ENCODE measurements around the gene PLCH1. TPM values are rescaled to one million over a fixed set of nuclear protein-coding genes. Genes with fewer than 3 reads are reported as not detected.

The PLCH1 gene
- total and polyA plus RNA-seq, 2 experiments from 2014 or later, result 2.6 to 5.8 TPM

DNA sequence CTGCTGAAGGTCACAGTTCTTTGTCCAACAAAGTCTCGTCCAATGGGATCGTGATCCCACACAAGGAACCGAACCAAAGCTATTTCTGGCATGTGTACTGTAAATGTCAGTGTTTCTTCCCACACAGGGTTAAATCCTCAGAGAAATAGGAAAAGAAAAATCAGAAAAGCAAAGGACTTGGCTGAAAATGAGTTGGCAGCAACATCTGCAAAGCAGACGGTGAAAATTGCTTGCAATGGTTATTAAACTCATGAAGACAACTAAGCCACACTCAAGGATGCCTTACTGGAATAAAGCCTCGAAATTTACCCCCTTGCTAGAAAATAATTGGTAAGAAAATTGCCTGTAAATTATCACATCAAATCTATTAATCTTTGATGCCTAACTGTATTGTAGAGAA, 256.2 kb downstream of the PLCH1 start:
- Histone ChIP-seq H3K27ac (no peak overlapping the region), H2AFZ (no peak overlapping the region), H3K4me3 (no peak overlapping the region), H3K36me3 (replicated peaks; ENCODE audit: insufficient read depth, low read depth) (no peaks in the 10 kb centered on the region), H3K4me1 (ENCODE audit: insufficient read depth) (no peaks in the 10 kb centered on the region), H3K27me3 (no peaks in the 10 kb centered on the region), H3K9me2 (replicated peaks; ENCODE audit: insufficient read depth) (no peaks in the 10 kb centered on the region), H3K79me2 (no peaks in the 10 kb centered on the region), H3K4me2 (no peak overlapping the region), H3K9me3 (ENCODE audit: low read depth) (no peaks in the 10 kb centered on the region), H4K20me1 (ENCODE audit: insufficient read depth, poor library complexity, severe bottlenecking) (no peaks in the 10 kb centered on the region)
- DNase-seq (ENCODE audit: low spot score), result no peak
- 81% methylated on average over 5 of the region's 5 CpGs for WGBS (ENCODE audit: low lambda C conversion rate, missing lambda C conversion rate)
- TF ChIP-seq, protein P1, sequence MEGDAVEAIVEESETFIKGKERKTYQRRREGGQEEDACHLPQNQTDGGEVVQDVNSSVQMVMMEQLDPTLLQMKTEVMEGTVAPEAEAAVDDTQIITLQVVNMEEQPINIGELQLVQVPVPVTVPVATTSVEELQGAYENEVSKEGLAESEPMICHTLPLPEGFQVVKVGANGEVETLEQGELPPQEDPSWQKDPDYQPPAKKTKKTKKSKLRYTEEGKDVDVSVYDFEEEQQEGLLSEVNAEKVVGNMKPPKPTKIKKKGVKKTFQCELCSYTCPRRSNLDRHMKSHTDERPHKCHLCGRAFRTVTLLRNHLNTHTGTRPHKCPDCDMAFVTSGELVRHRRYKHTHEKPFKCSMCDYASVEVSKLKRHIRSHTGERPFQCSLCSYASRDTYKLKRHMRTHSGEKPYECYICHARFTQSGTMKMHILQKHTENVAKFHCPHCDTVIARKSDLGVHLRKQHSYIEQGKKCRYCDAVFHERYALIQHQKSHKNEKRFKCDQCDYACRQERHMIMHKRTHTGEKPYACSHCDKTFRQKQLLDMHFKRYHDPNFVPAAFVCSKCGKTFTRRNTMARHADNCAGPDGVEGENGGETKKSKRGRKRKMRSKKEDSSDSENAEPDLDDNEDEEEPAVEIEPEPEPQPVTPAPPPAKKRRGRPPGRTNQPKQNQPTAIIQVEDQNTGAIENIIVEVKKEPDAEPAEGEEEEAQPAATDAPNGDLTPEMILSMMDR (IDR thresholded peaks at IDR 0.05; ENCODE audit: poor library complexity), result no peak
- TF ChIP-seq EZH2 (IDR thresholded peaks at IDR 0.05; ENCODE audit: borderline replicate concordance) (no peak), EZH2phosphoT487 (IDR thresholded peaks at IDR 0.05; ENCODE audit: low read depth, severe bottlenecking, unreplicated experiment) (no peak)

DNA sequence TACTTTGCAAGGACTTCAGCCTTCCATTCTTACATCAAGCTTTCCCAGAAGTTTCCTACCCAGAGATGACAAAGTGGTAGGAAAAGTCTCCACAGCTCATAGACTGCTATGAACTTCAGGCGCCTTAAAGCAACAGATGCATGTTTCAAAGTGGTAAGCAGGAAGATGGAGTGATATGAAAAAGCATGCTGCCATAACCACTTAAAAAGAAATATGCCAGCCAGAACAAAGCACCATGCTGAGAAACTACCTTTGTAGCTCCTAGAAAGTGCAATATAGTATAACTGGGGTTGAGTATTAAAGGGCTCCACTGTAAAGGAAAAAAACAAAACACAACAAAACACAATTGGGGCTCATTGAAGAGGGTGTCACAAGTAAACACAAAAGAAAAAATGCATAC, 259.0 kb downstream of the PLCH1 start:
- 89% methylated on average over 1 of the region's 1 CpG for WGBS (ENCODE audit: low lambda C conversion rate, missing lambda C conversion rate)
- H3K79me2 ChIP-seq, result no peaks in the 10 kb centered on the region
- H2AFZ ChIP-seq, result no peak overlapping the region
- H3K4me3 ChIP-seq, result no peak overlapping the region
- no peak for DNase-seq (ENCODE audit: low spot score)
- no peak overlapping the region for H3K4me2 ChIP-seq
- no peaks in the 10 kb centered on the region for H4K20me1 ChIP-seq (ENCODE audit: insufficient read depth, poor library complexity, severe bottlenecking)
- H3K27me3 ChIP-seq, result no peaks in the 10 kb centered on the region
- no peaks in the 10 kb centered on the region for H3K4me1 ChIP-seq (ENCODE audit: insufficient read depth)
- no peaks in the 10 kb centered on the region for H3K9me3 ChIP-seq (ENCODE audit: low read depth)
- no peaks in the 10 kb centered on the region for H3K36me3 ChIP-seq (replicated peaks; ENCODE audit: insufficient read depth, low read depth)
- no peaks in the 10 kb centered on the region for H3K9me2 ChIP-seq (replicated peaks; ENCODE audit: insufficient read depth)
- H3K27ac ChIP-seq, result no peak overlapping the region
- TF ChIP-seq EZH2phosphoT487 (IDR thresholded peaks at IDR 0.05; ENCODE audit: low read depth, severe bottlenecking, unreplicated experiment), result no peak
- TF ChIP-seq EZH2 (IDR thresholded peaks at IDR 0.05; ENCODE audit: borderline replicate concordance), result no peak
- TF ChIP-seq, protein P1 (IDR thresholded peaks at IDR 0.05; ENCODE audit: poor library complexity), result no peak

GRCh38 chr3:155481591-155481990, 263.3 kb downstream of the PLCH1 start:
- 93% methylated on average over 2 of the region's 2 CpGs for WGBS (ENCODE audit: low lambda C conversion rate, missing lambda C conversion rate)
- H3K36me3 ChIP-seq (replicated peaks; ENCODE audit: insufficient read depth, low read depth), result no peaks in the 10 kb centered on the region

More at GRCh38 chr3:155481591-155481990, 263.3 kb downstream of the PLCH1 start:
- no peak for TF ChIP-seq EZH2phosphoT487 (IDR thresholded peaks at IDR 0.05; ENCODE audit: low read depth, severe bottlenecking, unreplicated experiment)
- TF ChIP-seq, protein P1 (IDR thresholded peaks at IDR 0.05; ENCODE audit: poor library complexity), result no peak
- TF ChIP-seq EZH2 (IDR thresholded peaks at IDR 0.05; ENCODE audit: borderline replicate concordance), result no peak
- Histone ChIP-seq H3K27ac (no peak overlapping the region), H3K79me2 (no peaks in the 10 kb centered on the region), H3K4me1 (ENCODE audit: insufficient read depth) (no peaks in the 10 kb centered on the region), H3K9me3 (ENCODE audit: low read depth) (no peaks in the 10 kb centered on the region), H3K9me2 (replicated peaks; ENCODE audit: insufficient read depth) (no peaks in the 10 kb centered on the region), H3K27me3 (no peaks in the 10 kb centered on the region), H3K4me3 (no peak overlapping the region), H2AFZ (no peak overlapping the region), H4K20me1 (ENCODE audit: insufficient read depth, poor library complexity, severe bottlenecking) (no peaks in the 10 kb centered on the region), H3K4me2 (no peak overlapping the region)
- no peak for DNase-seq (ENCODE audit: low spot score)

Data from hepatocyte (in vitro differentiated cells).